A673 (cell line): ENCODE results near the gene TNFAIP2. TPM values are rescaled to one million over a fixed set of nuclear protein-coding genes. Genes with fewer than 3 reads are reported as not detected.
A peak's percentile ranks its signal among the peaks of the same experiment; 100 is the strongest.

Experiments used
- BruUV-seq: library from RNA; stranded (reverse); fragments of 400-500 nt; replicated peaks from 2 replicates; lab custom pipeline; 2021; lab: Mats Ljungman, UMichigan
- CTCF ChIA-PET: fragments of 300-600 bp; sonication (Branson Sonifier 250); formaldehyde crosslinking; loops from one replicate; lab custom pipeline; 2022; ENCODE audit warnings: antibody characterized with exemption; lab: Charles Lee
- POLR2A ChIA-PET: fragments of 300-600 bp; sonication (Branson Sonifier 250); formaldehyde crosslinking; loops from one replicate; lab custom pipeline; 2022; ENCODE audit warnings: antibody characterized with exemption; ENCODE audit not compliant: low non-redundant PET; lab: Charles Lee
- DNase-seq: peaks from one replicate; pipeline ENCODE4 v3.0.0-alpha.2; 2015; ENCODE audit warnings: low spot score
- H3K27ac ChIP-seq: fragments of 200-600 bp; sonication (generic); 2 replicates; pipeline ENCODE4 v1.5.1; 2016; ENCODE audit warnings: mixed run types, low read depth, mild to moderate bottlenecking, mixed read lengths, antibody characterized with exemption, low read length; ENCODE audit not compliant: poor library complexity, severe bottlenecking
- H3K27me3 ChIP-seq: fragments of 200-600 bp; sonication (generic); replicated peaks from 2 replicates; pipeline ENCODE4 v1.6.1; 2017; ENCODE audit warnings: mixed run types, low read depth, mild to moderate bottlenecking, mixed read lengths, antibody characterized with exemption, low read length; ENCODE audit not compliant: insufficient read depth, poor library complexity
- H3K36me3 ChIP-seq: fragments of 200-600 bp; sonication (generic); 2 replicates; pipeline ENCODE4 v1.6.1; 2016; ENCODE audit warnings: mixed run types, mild to moderate bottlenecking, mixed read lengths, antibody characterized with exemption, low read length; ENCODE audit not compliant: insufficient read depth, poor library complexity, severe bottlenecking
- H3K4me1 ChIP-seq: fragments of 200-600 bp; sonication (generic); 2 replicates; pipeline ENCODE4 v1.6.1; 2017; ENCODE audit warnings: mixed run types, mild to moderate bottlenecking, mixed read lengths, antibody characterized with exemption, low read length; ENCODE audit not compliant: insufficient read depth, poor library complexity, severe bottlenecking
- H3K4me3 ChIP-seq: fragments of 200-600 bp; sonication (generic); 2 replicates; pipeline ENCODE4 v1.5.1; 2016; ENCODE audit warnings: low read depth, mixed run types, mild to moderate bottlenecking, mixed read lengths, low read length; ENCODE audit not compliant: poor library complexity, severe bottlenecking
- H3K9me3 ChIP-seq: fragments of 200-600 bp; sonication (generic); 2 replicates; pipeline ENCODE4 v1.6.1; 2016; ENCODE audit warnings: mixed run types, low read depth, mild to moderate bottlenecking, mixed read lengths, antibody characterized with exemption, low read length; ENCODE audit not compliant: poor library complexity, severe bottlenecking
- CTCF ChIP-seq: fragments of 300-800, 200-600 bp; sonication (generic); conservative IDR thresholded peaks from 2 replicates; pipeline ENCODE4 v1.5.1; 2017; ENCODE audit warnings: low read depth, mild to moderate bottlenecking, antibody characterized with exemption, low read length, moderate library complexity, mixed read lengths
- EZH2 ChIP-seq: fragments of 200-600 bp; sonication (generic); IDR thresholded peaks from 2 replicates; pipeline ENCODE4 v1.6.1; 2017; ENCODE audit warnings: borderline replicate concordance, low read depth, mild to moderate bottlenecking, mixed read lengths, antibody characterized with exemption, low read length; ENCODE audit not compliant: poor library complexity, severe bottlenecking
- intact Hi-C: fragments of 100-400 bp; cut with micrococcal nuclease; formaldehyde crosslinking; loops from one replicate; pipeline ENCODE4 v1.10.0; 2022; ENCODE audit not compliant: unreplicated experiment
- total RNA-seq: library from RNA; stranded (reverse); gene quantifications from 2 replicates; pipeline ENCODE4 v1.2.3, GENCODE V29; 2021

TNFAIP2 gene
- total RNA-seq, 1 experiment from 2014 or later = 5.5 TPM

GRCh38 chr14:103124501-103125001 lies 1.3 kb downstream of the TNFAIP2 start:
- Histone ChIP-seq H3K9me3 (no peaks in the 10 kb centered on the region), H3K4me3 (no peak overlapping the region), H3K27ac (no peak overlapping the region), H3K27me3 (no peaks in the 10 kb centered on the region), H3K36me3 (no peaks in the 10 kb centered on the region), H3K4me1 (peaks cover 21% of the 10 kb centered on the region)
- POLR2A ChIA-PET = no interaction called here
- intact Hi-C loops = no loop called here
- no peak for DNase-seq
- BruUV-seq = no TSS peak
- TF ChIP-seq EZH2 = no peak
- no peak for TF ChIP-seq CTCF
- CTCF ChIA-PET = no interaction called here

- Histone ChIP-seq H3K27me3 (no peaks in the 10 kb centered on the region), H3K4me3 (no peak overlapping the region), H3K4me1 (peaks cover 21% of the 10 kb centered on the region), H3K9me3 (no peaks in the 10 kb centered on the region), H3K36me3 (no peaks in the 10 kb centered on the region), H3K27ac (no peak overlapping the region)
- ChIA-PET POLR2A (no interaction called here), CTCF (no interaction called here)
- no TSS peak for BruUV-seq
- intact Hi-C loops = no loop called here
- TF ChIP-seq CTCF = no peak
- no peak for TF ChIP-seq EZH2
- no peak for DNase-seq
Measured at GRCh38 chr14:103125098-103126070, 2.1 kb downstream of the TNFAIP2 start.

GRCh38 chr14:103126088-103126872 lies 3.0 kb downstream of the TNFAIP2 start:
- BruUV-seq = no TSS peak
- H3K4me1 ChIP-seq = peaks cover 24% of the 10 kb centered on the region
- DNase-seq = no peak
- intact Hi-C loops = no loop called here
- no peaks in the 10 kb centered on the region for H3K9me3 ChIP-seq
- H3K27me3 ChIP-seq = no peaks in the 10 kb centered on the region
- H3K27ac ChIP-seq = no peak overlapping the region
- TF ChIP-seq EZH2 = no peak
- no peak for TF ChIP-seq CTCF
- ChIA-PET POLR2A (no interaction called here), CTCF (interaction anchor here (0.7 to 2.3 kb wide), 3 partner anchors 21 to 135 kb away, joined by 3 to 6 read pairs (median 4); no protein-coding TSS in a partner anchor)
- no peaks in the 10 kb centered on the region for H3K36me3 ChIP-seq
- peak overlapping the region; percentile 20 for H3K4me3 ChIP-seq
